NCI-H1092 treated with DMSO at 0.1 percent for 48 hours (cell line): ENCODE results near the gene ACVR1C.
A peak's percentile ranks its signal among the peaks of the same experiment; 100 is the strongest.

Experiments used
- DNase-seq: peaks from one replicate; lab custom pipeline; 2025; lab: John Stamatoyannopoulos, UW

Gene ACVR1C

DNA sequence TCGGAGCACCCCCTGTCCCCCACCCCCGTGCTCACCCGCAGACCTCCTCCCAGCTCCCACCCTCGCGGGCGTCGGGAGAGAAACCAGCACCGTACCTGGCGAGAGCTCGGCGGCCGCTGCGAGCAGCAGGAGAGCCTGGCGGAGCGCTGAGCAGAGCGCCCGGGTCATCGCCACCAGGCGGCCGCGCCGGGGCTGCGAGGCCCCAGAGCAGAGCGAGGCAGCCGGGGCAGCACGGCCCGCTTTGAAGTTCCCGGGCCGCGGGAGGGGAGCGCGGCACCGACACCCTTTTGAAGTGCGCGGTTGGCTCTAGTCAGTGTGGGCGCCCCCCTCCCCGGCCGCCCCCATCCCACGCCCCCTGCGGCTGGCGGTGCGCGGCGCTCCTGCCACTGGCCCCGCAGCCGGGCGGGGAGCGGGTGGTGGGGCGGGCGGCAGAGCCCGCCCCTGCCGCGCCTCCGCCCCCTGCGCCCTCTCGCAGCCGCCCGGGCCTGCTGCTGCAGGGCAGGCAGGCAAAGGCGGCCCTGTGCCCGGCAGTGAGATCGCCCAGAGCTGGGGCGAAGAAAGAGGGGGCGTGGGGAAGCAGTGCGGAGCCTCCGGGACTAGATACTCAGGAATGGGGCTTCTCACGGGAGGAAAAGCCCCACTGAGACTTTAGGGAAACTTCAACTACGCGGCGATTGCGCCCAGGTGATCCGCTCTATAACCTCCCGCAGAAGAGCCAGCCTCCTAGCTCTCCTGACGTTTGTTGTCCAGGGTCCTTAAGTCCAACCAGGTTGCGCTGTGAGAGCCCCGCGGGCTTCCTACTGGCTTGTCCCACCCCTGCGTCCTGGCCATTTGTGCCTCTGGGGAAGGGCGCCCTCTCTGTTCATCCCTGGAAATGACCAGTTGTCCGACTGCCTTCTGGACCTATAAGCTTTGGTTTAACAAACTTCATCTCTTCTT, at the start of gene ACVR1C:
Gene ACVR1C (minus strand): TSS at position 388 of the 939 bp plus-strand sequence. CDS start 220 bp downstream, at position 168.
- peak; percentile 72 for DNase-seq

DNA sequence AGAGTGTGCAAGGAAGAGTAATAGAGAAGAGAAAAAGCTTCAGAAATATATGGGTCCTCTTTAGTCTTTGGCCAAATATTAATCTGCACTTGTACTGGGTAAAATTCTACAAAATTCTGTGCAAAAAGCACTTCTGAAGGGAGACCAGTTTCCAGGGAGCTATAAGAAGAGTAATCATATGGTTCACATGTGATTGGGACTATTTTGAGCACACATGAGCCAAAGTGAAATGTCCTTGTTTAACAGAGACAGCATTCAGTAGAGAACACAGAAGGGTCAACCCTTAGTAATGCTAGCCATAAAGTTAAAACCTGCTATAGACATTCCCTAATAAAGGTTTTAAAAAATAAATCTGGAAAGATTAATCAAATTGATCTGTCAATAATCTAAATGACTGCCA, 49.3 kb upstream of the ACVR1C start:
- DNase-seq = no peak

DNA sequence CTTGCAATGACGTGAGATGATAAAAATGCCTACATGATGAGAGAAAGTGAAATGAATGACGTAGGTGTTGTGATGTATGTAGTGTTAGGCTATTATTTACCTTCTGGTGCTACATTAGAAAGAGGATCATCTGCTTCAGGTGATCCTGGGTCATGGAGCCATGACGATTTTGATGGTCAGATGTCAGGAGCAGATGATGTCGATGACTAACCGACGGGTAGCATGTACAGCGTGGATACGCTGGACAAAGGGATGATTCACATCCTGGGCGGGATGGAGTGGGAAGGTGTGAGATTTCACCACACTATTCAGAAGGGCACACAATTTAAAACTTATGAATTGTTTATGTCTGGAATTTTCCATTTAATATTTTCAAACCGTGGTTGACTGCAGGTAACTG, 43.5 kb upstream of the ACVR1C start:
- DNase-seq = no peak

DNA sequence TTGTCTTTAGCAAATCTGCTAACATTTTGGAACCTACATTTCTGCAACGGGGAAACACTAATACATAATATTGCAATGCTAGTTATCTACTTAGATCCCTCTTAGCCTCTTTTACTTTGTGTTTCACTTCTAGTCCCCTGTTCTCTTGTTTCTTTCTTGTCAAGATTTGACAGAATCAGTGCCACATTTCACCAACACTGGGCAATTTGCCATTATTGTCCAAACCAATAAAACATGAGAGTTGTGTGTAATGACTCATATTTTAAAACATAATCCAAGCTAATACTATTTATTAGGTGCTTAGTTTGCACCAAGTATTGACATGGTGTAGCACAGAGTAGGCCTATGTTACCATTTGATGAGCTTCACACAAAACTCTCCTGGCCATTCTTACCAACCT, 33.7 kb upstream of the ACVR1C start:
- DNase-seq = no peak

DNA sequence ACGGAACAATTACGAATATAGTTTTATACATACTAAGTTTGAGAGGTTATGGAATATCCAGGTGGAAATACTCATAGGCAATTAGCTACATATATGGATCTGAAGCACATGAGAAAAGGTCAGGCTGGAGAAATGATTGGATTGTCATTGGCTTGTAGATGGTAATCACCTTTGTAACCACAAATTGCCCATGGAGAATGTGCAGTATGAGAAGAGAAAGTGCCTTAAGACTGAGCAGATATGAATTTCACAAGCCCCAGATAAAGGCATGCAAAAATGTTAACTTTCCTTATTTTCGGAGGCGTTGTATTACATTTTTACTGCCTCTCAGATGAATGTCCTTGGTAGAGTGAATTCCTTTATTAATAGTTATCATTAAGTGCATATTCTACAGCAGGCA, 33.1 kb upstream of the ACVR1C start:
- DNase-seq = no peak

DNA sequence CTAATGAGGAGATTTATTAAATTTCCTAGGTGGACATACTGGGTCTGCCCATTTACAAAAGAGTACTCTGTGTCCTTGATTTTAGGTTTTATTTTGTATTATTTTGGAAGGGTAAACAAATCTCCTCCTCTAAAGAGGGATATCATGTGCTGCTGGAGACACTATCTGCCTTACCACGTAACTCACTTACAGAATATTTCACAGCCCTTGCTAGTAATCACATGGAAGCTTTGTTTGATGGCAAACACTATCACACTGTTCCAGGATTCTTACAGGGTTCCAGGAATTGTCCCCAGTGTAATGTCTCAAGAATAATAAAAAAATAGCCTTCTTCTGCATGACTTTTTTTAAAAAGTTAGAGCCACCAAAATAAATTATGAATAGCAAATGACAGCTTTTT, 29.2 kb upstream of the ACVR1C start:
- no peak for DNase-seq

DNA sequence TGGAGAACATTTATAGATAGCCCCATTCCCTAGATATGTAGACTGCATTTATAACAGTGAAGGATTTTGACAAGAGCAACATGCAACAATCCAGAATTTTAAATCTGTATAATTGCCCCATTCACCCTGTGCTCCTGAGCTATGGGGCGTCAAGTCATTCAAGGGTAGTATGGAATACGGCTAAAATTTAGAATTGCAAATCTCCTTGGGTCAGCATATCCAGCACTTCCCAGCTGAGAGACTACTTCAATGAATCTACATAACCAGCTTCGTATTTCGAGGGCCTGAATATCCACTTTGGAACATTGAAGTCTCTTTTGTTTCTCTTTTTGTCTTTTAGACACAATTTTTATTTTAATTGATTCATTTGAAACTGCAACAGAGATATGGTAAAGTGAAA, 28.4 kb upstream of the ACVR1C start:
- DNase-seq = no peak

DNA sequence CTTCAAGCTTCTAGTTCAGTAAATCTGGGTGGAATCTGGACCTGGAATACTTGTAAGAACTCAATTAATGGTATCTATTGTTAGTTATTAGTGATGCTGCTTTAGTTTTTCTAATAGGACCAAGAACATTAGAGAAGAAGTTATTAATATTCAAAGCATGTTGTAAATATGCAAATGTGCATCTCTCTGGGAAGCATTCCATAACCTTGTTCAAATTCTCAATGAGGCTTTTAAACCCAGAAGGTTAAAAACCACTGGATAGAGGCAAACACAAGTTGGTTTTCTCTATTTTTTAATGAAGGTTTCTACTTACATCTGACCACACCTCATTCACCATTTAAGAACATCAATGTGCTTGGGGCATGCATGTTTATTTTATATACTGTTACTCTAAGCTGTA, 16.1 kb upstream of the ACVR1C start:
- no peak for DNase-seq

DNA sequence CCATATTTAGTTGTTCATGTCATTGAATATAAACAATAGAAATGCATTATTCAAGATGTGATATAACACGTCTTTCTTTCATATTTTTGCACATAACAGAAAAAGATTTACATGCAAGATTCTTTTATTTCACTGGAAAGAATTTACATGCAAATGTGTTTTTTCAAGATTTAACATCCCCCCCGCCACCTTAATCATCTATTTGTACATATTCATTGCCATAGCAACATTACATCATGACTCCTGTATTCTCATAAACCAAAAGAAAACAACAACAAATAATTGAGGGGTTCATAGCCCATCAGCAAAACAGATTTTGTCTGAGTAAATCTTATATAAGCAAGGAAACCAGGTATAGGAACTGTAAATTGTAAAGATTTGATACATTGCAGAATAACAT, 3.2 kb upstream of the ACVR1C start:
- DNase-seq = no peak

DNA sequence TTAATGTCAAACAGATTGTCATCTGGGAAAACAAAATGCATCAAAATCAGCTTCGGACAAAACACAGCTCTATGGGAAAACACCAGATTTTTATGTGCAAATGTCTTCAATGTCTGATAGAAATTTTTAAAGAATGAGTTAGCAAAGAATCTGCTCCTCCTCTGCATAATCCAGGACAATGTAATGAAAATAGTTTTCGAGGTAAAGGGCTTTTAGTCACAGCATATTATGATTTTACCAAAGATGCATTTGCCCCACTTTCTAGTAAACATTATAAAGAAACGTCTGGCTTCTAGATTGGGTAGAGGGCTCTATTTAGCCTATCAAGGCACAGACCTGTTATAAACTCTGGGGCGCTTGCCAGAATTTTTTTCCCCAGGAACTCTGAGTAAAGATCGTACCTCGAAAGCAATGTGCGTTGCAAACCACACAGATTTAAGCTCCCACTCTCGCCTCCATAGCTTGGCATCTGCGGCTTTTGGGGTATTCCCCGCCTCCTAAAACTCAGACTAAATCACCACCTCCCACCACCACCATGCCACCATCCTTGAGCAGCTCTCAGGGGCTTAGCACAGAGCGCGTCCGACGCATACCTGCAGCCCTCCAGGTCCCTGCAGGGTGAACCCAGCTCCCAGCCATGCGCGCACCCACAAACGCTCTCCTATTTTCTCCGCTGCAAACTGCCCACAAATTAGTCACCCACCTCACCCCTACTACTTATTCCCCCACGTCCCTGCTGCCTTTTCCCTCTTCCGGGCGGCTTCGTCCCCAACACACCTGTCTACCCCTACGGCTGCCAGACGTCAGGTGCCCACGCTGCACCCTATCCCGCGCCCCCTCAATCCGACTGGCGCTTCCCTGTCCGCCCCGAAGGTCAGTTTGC, 829 bp downstream of the ACVR1C start:
- DNase-seq = peak; percentile 22

DNA sequence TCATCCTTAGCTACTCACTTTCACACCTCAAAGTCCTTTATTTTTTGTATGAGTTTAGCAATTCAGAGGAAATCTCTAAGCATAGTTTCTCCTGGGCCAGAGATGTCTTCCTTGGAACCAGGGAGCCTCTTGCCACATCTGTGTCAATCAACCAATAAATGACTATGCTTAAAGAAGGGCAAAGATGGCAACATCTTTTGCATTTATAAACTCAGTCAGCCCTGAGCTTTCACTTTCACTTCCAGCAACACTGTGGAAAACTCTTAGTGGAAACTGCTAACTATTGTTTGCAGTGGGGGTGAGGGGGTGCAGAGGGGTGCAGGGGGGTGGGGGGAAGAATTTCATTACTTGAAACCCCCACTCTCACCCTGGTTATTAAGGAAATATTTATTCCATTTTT, 3.4 kb downstream of the ACVR1C start:
- no peak for DNase-seq

DNA sequence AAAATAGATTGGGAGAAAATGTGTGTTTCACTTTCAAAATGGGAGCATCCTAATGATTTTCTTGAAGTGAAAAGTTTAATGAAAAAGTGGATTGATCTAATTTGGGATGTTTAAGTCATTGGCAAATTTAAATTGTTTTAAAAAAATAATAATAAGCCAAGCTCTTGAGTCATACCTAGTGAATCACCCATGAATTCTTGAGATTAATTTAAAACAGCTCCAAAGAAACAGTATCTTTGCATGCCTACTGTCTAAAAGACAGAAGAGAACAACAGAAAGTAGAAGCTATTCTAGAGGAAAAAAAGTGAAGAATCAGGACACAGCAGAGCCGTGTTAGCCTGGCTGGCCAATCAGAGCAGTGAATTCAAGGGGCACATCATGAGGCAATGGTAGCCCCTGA, 7.7 kb downstream of the ACVR1C start:
- DNase-seq = no peak

DNA sequence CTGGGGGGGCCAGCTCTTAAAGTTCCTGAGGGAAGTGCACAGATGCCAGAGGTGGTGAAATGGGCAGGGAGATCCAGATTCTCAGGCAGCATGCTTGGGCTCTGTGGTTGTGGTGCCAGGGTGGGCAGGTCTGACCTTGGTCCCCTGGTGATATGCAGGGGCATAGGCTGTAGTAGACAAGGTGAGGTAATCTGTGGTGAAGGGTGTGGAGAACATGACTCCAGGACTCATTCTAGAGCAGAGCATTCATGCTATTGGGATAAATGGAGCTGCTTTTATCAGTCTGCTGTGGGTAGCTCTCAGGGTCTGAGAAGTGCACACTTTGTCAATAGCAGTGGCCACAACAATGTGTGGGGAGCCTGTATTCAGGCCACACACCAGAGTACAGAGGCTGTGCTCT, 16.9 kb downstream of the ACVR1C start:
- DNase-seq = no peak

DNA sequence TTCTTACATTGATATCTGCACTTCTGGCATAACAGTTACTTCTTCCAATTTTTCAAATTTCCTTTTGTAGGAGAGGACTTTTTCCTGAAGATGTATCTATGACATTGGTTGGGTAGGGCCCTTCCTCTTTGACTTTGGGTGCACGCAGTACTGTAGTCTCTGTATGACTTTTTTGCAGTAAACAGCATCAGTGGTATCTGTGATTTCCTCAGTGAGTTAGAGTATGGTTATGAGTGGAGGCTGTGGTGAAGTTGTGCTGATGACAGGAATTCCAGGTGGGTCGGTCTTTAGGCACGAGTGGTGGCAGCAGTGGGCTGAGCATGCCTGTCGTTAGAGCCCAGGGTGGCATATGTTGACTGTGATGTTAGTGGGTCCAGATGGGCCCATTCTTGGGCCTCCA, 17.6 kb downstream of the ACVR1C start:
- DNase-seq = no peak

DNA sequence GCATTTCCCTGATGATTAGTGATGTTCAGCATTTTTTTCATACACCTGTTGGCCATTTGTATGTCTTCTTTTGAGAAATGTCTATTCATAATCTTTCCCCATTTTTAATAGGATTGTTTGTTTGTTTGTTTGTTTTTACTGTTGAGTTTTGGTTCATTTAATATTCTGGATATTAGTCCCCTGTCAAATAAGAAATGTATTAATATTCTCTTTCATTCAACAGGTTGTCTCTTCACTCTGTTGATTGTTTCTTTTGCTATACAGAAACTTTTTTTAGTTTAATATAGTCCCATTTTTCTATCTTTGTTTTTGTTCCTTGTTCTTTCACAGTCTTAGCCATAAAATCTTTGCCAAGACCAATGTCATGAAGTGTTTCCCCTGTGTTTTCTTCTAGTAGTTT, 22.1 kb downstream of the ACVR1C start:
- no peak for DNase-seq

DNA sequence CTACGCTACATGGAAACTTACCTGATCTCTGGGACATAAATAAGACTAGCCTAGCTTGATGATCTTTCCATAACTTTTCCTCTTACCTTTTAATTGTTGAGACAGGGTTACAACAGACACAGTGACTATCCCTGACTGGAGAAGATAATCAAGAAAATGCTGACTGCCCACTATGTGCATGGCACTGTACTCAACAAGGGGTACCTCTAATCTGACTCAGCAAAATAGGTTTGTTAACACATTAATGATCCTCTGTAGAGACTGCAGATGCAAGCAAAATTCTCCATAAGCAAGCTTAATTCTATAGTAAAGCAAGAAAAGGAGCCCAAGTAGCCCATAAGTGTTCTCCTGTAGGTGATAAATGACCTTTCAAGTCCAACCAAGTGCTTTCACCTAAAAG, 25.5 kb downstream of the ACVR1C start:
- no peak for DNase-seq

DNA sequence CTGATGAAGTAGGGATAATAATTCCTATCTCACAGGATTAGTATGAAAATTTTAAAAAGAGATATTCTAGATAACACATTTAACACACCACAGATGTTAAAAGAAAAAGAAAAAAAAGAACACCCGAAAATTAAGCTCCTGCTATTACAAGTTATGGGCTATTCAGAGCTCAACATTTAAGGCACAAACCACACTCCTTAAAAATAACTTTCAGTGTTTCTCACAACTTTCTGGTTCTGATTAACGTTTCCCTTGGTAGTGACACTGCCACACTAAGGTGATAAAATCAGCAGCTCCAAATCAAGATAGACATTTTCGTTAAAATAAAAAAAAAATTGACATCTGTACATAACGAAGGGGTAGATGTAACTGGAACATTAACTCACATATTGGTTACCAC, 26.9 kb downstream of the ACVR1C start:
- DNase-seq = no peak

DNA sequence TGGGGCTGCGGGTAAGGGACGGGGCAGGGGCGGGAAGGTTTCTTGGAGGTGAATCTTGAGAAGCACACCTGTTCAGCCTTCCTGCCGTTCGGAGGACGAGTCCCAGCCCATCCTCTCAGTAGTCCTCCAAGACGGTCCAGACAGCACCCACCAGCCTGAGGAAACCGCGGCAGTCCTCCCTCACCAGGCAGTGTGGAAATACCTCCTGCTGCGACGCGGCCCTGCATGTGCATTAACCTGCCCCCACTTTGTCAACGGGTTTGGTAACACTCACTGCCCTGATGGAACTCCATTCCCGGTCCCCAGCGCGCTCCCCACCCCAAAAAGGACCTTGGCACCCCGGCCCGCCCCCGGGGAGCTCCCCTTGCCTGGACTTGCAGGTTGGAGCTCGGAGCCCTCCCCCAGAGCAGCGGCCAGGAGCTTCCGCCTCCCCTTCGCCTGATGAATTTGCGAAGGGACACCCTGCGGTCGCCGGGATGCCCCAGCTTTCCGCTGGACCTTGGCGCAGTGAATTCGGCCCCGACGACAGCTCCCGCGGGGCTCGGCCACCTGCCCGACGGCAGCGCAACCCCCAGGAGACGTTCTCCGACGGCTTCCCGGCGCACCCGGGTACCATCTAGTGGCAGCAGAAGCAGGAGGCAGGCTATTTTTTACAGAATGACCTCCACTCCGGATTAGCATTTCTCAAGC, 31.5 kb downstream of the ACVR1C start:
- no peak for DNase-seq

DNA sequence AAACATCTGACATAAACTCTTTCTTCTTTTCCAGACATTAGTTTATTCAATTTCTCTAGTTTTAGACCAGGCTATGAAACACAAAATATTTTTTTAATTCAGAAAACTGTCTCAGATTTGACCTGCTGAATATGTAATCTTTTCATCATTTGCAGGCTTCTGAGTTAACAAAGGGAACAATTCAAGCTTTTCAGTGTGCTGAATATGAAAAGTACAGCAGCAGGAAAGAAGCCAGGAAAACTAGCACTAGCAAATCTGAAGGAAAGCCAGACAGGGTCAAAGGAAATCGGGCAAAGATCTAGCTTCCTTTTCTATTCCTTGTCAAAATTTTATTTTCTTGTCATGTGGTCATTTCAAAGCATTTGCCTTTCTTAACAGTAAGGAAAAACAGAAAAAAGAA, 35.3 kb downstream of the ACVR1C start:
- DNase-seq = no peak

DNA sequence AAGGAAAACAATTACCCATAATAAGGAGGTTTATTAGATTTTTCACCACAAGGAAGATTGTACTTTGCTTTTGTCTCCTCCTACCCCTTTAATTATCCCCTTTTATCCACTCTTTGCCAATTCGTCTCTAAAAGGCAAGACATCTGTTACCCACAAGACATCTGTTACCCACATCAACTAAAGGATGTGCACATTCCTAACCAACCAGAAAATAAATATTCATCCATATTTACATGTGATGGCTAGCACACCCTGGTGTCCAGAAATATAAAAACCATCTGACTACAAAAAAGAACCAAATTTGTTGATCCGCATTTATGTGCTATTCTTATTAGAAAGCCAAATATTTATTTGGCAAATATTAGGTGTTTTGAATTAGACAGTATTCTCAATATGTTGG, 35.7 kb downstream of the ACVR1C start:
- no peak for DNase-seq

DNA sequence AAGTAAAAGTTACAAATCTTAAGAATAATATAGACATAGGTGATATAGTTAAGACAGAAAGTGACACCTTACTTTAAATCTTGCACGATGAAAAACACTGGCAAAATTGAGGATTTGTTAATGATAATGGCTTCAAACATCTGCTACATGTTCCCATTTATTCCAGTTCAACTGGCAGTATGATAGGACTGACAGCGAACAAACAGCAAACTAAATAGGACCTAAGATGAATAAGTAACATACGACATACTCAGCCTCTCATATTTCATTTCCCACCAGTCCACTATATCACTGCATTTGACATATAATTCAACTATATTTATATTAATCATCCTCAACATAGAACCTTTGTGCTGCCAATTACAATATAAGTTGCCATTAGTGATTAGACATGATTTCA, 36.3 kb downstream of the ACVR1C start:
- peak; percentile 17 for DNase-seq

DNA sequence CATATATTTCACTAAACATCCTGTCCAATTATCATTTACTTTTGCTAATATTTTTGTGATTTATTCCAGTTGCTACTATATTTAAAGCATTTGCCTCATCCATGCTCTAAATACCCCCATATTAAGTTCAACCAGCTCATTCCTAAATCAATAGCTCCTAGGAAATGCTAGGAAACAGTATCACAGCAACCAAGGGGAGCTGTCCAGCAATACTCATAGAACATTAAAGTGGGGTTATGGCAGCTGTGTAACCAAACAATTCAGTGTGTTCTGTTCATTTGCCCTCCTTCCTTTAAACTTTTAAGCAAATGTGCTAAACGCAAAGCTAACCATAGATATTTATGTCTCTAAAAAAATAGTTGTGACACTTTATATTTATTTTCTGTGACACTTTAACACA, 41.1 kb downstream of the ACVR1C start:
- DNase-seq = peak; percentile 90
